ENCODE data around the gene CCDC38. TPM values are rescaled to one million over a fixed set of nuclear protein-coding genes. Genes with fewer than 3 reads are reported as not detected.
A peak's percentile ranks its signal among the peaks of the same experiment; 100 is the strongest.

The CCDC38 gene
- total RNA-seq, 4 donors from 2014 or later: not detected

DNA sequence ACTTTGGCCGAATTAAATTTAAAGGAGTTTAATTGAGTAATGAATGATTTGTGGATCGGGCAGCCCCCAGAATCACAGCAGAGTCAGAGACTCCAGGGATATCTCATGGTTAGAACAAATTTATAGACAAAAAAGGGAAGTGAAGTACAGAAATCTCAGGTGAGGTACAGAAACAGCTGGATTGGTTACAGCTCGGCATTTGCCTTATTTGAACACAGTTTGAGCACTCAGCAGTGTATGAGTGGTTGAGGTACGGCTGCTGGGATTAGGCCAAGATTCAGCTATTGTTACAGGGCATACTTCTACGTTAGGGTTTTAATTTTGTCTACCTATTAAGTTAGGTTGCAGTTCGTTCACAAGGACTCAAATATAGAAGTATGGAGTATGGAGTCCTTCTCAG is 23.3 kb downstream of the CCDC38 start:
- H3K4me3 ChIP-seq: no peak overlapping the region
- no peak for ATAC-seq
- no peaks in the 10 kb centered on the region for H3K27me3 ChIP-seq
- no peaks in the 10 kb centered on the region for H3K4me1 ChIP-seq
- H3K9me3 ChIP-seq: no peaks in the 10 kb centered on the region
- no peak overlapping the region for H3K27ac ChIP-seq
- H3K36me3 ChIP-seq: no peaks in the 10 kb centered on the region
- TF ChIP-seq EP300 (IDR thresholded peaks at IDR 0.05): no peak
- 65 to 77% methylated on average over 4 to 6 of the region's 6 CpGs for WGBS, 2 donors (ENCODE audit: low coverage in 1 of 2)

DNA sequence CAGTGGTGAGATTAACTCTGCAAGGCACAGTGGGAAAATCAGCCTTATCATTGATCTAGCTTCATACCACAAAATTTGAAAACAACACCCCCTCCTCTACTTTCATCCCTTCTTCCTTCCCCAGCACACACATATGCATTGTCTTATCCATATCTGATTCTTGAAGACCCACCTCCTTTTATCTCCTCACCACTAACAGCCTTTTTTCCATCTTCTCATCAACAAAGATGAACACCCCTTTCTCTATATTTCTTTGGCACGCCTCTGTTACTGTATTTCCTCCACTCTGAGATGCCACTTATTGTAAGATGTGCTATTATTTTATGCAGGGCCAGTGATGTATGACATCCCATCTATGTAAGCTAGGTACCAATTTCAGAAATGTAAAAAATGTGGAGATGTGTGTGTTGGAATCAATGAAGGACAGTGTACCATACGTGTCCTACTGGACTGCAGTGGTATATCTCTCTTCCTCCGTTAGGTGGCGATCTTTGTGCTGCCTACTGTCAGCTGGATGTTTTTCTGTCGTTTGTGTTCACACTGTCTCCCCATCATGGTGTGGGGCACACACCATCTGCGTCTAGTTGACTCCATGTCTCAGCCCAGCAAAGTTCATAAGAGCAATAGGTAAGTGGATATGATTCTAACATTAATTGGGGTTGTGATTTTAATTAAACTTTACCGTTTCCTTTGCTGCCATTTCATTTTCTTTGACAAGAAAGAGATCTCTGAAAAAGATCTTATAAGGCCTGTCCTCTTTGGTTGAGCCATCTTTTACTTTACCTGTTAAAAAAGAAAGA is 24.0 kb downstream of the CCDC38 start:
- peak; percentile 55 for ATAC-seq
- H3K4me3 ChIP-seq: no peak overlapping the region
- no peaks in the 10 kb centered on the region for H3K36me3 ChIP-seq
- H3K27me3 ChIP-seq: no peaks in the 10 kb centered on the region
- no peaks in the 10 kb centered on the region for H3K9me3 ChIP-seq
- no peak overlapping the region for H3K27ac ChIP-seq
- no peaks in the 10 kb centered on the region for H3K4me1 ChIP-seq
- no peak for TF ChIP-seq EP300 (IDR thresholded peaks at IDR 0.05)
- no peak for TF ChIP-seq POLR2AphosphoS5 (IDR thresholded peaks at IDR 0.05)
- TF ChIP-seq, protein P1, sequence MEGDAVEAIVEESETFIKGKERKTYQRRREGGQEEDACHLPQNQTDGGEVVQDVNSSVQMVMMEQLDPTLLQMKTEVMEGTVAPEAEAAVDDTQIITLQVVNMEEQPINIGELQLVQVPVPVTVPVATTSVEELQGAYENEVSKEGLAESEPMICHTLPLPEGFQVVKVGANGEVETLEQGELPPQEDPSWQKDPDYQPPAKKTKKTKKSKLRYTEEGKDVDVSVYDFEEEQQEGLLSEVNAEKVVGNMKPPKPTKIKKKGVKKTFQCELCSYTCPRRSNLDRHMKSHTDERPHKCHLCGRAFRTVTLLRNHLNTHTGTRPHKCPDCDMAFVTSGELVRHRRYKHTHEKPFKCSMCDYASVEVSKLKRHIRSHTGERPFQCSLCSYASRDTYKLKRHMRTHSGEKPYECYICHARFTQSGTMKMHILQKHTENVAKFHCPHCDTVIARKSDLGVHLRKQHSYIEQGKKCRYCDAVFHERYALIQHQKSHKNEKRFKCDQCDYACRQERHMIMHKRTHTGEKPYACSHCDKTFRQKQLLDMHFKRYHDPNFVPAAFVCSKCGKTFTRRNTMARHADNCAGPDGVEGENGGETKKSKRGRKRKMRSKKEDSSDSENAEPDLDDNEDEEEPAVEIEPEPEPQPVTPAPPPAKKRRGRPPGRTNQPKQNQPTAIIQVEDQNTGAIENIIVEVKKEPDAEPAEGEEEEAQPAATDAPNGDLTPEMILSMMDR (IDR thresholded peaks at IDR 0.05): peak; percentile 60 to 79 (median 72)
- TF ChIP-seq POLR2A (IDR thresholded peaks at IDR 0.05): no peak
- 23 to 41% methylated on average over 4 to 7 of the region's 7 CpGs for WGBS, 2 donors (ENCODE audit: low coverage in 1 of 2)

DNA sequence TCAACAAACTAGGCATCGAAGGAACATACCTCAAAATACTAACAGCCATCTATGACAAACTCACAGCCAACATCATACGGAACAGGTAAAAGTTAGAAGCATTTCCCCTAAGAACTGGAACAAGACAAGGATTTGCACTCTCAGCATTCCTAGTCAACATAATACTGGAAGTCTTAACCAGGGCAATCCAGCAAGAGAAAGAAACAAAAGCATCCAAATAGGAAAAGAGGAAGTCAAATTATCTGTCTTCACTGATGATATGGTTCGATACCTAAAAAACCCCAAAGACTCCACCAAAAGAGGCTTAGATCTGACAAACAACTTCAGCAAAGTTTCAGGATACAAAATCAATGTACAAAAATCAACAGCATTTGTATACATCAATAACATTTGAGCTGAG is 32.5 kb downstream of the CCDC38 start:
- WGBS, 2 donors (ENCODE audit: low coverage in 1 of 2): 94 to 96% methylated on average over 3 of the region's 3 CpGs
- Histone ChIP-seq H3K36me3 (no peaks in the 10 kb centered on the region), H3K4me3 (no peak overlapping the region), H3K27me3 (no peaks in the 10 kb centered on the region), H3K27ac (no peak overlapping the region), H3K9me3 (no peaks in the 10 kb centered on the region), H3K4me1 (no peaks in the 10 kb centered on the region)
- TF ChIP-seq, protein P1 (IDR thresholded peaks at IDR 0.05): no peak
- TF ChIP-seq POLR2A (IDR thresholded peaks at IDR 0.05) (no peak), POLR2AphosphoS5 (IDR thresholded peaks at IDR 0.05) (no peak), EP300 (IDR thresholded peaks at IDR 0.05) (no peak)
- ATAC-seq: no peak

DNA sequence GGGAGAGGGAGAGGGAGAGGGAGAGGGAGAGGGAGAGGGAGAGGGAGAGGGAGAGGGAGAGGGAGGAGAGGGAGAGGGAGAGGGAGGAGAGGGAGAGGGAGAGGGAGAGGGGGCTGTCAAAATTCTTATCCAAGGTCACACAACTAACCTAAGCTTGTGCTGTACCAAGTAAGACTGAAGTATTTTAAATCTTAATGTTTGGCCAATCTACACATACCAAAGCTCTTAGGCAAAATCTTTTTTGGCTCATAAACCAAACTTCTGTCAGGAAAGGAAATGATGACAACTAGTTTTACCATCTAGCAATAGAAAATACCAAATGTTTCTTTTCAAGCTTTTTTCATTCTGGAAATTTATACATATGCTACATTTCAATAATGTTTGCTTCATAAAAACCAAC is 33.8 kb downstream of the CCDC38 start:
- Histone ChIP-seq H3K36me3 (no peaks in the 10 kb centered on the region), H3K27ac (no peak overlapping the region), H3K9me3 (no peaks in the 10 kb centered on the region), H3K4me3 (no peak overlapping the region), H3K27me3 (peaks cover 9% of the 10 kb centered on the region), H3K4me1 (no peaks in the 10 kb centered on the region)
- no peak for ATAC-seq
- TF ChIP-seq POLR2AphosphoS5 (IDR thresholded peaks at IDR 0.05) (no peak), POLR2A (IDR thresholded peaks at IDR 0.05) (no peak), EP300 (IDR thresholded peaks at IDR 0.05) (no peak)
- TF ChIP-seq, protein P1 (IDR thresholded peaks at IDR 0.05): no peak

DNA sequence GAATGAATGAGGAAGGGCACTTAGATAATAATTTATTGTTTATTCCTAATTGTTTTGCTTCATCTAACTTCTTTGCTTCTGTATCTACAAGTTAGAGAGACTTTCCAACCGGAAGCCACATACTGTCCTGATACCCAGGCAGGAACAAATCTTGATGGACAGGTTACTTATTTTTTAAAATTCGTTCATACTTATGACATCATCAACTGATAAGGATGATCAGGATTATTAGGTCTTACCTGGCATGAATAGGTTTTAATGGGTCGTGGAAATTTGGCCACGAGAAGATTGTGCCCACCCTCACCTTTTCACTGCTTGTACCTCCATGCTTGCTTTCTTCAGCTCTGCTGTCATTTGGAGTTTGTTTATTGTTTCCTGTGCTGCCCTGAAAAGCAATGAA is 44.3 kb downstream of the CCDC38 start:
- WGBS, 2 donors (ENCODE audit: low coverage in 1 of 2): 70 to 78% methylated on average over 3 to 4 of the region's 4 CpGs
- H3K4me3 ChIP-seq: no peak overlapping the region
- H3K27ac ChIP-seq: no peak overlapping the region

More for the DNA sequence above, 44.3 kb downstream of the CCDC38 start:
- Histone ChIP-seq H3K36me3 (no peaks in the 10 kb centered on the region), H3K4me1 (no peaks in the 10 kb centered on the region), H3K9me3 (peaks cover 0 to 7% (median 0%) of the 10 kb centered on the region in 3 donors), H3K27me3 (no peaks in the 10 kb centered on the region)
- TF ChIP-seq, protein P1 (IDR thresholded peaks at IDR 0.05): no peak
- no peak for TF ChIP-seq POLR2A (IDR thresholded peaks at IDR 0.05)
- no peak for TF ChIP-seq POLR2AphosphoS5 (IDR thresholded peaks at IDR 0.05)
- TF ChIP-seq EP300 (IDR thresholded peaks at IDR 0.05): no peak
- ATAC-seq: no peak
